Lung microvascular endothelial cell (primary cell): ENCODE data around the gene ZNF584. TPM values are rescaled to one million over a fixed set of nuclear protein-coding genes. Genes with fewer than 3 reads are reported as not detected.
A peak's percentile ranks its signal among the peaks of the same experiment; 100 is the strongest.

ENCODE experiments used
- DNase-seq, 2 donors: peaks; one replicate each; pipeline versions ENCODE4 v3.0.0 to v3.0.0-alpha.2; 2010; ENCODE audit warnings: low read depth in 2 of 2
- total RNA-seq: library from RNA; depleted of rRNA; stranded (reverse); fragments of >200 nt; gene quantifications from 2 replicates; pipeline ENCODE4 v1.2.1, GENCODE V29; 2014

The ZNF584 gene
- total RNA-seq, 1 donor from 2014 or later = 9.1 TPM

DNA sequence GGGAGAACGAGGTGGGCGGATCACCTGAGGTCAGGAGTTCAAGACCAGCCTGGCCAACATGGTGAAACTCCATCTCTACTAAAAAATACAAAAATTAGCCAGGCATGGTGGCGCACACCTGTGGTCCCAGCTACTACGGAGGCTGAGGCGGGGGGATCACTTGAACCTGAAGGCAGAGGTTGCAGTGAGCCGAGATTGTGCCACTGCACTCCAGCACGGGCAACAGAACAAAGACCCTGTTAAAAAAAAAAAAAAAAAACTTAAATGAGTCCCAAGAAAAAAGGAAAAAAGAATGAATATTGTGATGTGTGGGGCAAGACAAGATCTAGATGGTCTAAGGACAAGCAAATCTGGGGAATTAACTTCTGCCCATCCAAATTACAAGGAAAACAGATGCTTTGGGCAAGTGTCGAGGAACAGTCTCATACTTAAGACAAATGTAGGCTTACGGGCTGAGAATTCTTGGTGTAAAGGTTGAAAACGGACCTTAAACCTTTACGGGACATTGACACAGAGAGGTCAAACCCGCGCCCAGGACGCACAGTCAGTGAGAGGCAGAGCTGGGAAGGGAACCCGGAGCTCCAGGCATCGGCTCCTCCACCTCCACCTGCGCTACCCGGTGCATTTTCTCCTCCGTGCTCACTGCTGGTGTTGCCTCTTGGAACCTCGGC, 57.8 kb downstream of the ZNF584 start:
- no peak for DNase-seq

GRCh38 chr19:58466760-58467589, 58.5 kb downstream of the ZNF584 start, which contains the start of gene ZNF324:
Gene ZNF324 (plus strand): TSS chr19:58467080. CDS start chr19:58469186, 2,106 bp downstream.
- DNase-seq = peak; percentile 97 to 99

Other genes with a start within 250 kb of the ZNF584 start
- 9.6 and 14.3 TPM in 2 replicates for gene ZNF274, start 225.6 kb upstream of the ZNF584 start, total RNA-seq
- gene ZNF544, start 179.7 kb upstream of the ZNF584 start, total RNA-seq = 41.4 and 58.5 TPM in 2 replicates
- 2.6 and 4.2 TPM in 2 replicates for gene ZNF8, start 129.7 kb upstream of the ZNF584 start, total RNA-seq
- 11.1 and 19.4 TPM in 2 replicates for gene ERVK3-1, start 103.3 kb upstream of the ZNF584 start, total RNA-seq
- gene ZSCAN22, start 81.7 kb upstream of the ZNF584 start, total RNA-seq = 1.3 and 2.0 TPM in 2 replicates
- gene A1BG, start 55.2 kb upstream of the ZNF584 start, total RNA-seq = 2.0 and 4.6 TPM in 2 replicates
- 0.65 and 0.99 TPM in 2 replicates for gene ZNF497, start 45.9 kb upstream of the ZNF584 start, total RNA-seq
- 0.87 and 1.6 TPM in 2 replicates for gene ZNF837, start 27.6 kb upstream of the ZNF584 start, total RNA-seq
- gene RPS5, start 21.4 kb upstream of the ZNF584 start, total RNA-seq = 2,255 and 2,472 TPM in 2 replicates
- gene RNF225, start 13.0 kb upstream of the ZNF584 start, total RNA-seq = not detected in 2 replicates
- 4.1 and 6.9 TPM in 2 replicates for gene ZNF132, start 31.5 kb downstream of the ZNF584 start, total RNA-seq
- gene ZNF324B, start 43.0 kb downstream of the ZNF584 start, total RNA-seq = 4.8 and 7.1 TPM in 2 replicates
- gene ZNF324, start 58.4 kb downstream of the ZNF584 start, total RNA-seq = 7.6 and 11.9 TPM in 2 replicates
- gene ZNF446, start 67.7 kb downstream of the ZNF584 start, total RNA-seq = 3.0 and 3.1 TPM in 2 replicates
- gene SLC27A5, start 103.3 kb downstream of the ZNF584 start, total RNA-seq = 6.1 and 8.1 TPM in 2 replicates
- 3.7 and 5.0 TPM in 2 replicates for gene ZBTB45, start 111.2 kb downstream of the ZNF584 start, total RNA-seq
- 275 and 278 TPM in 2 replicates for gene TRIM28, start 135.4 kb downstream of the ZNF584 start, total RNA-seq
- gene CHMP2A, start 146.5 kb downstream of the ZNF584 start, total RNA-seq = 86.1 and 93.5 TPM in 2 replicates
- gene UBE2M, start 150.0 kb downstream of the ZNF584 start, total RNA-seq = 50.1 and 66.7 TPM in 2 replicates
- gene MZF1, start 164.7 kb downstream of the ZNF584 start, total RNA-seq = 5.4 and 7.5 TPM in 2 replicates